ENCODE data around the gene AFF3. TPM values are rescaled to one million over a fixed set of nuclear protein-coding genes. Genes with fewer than 3 reads are reported as not detected.

The AFF3 gene
- total and polyA plus RNA-seq, 10 of the 15 experiments (the other 5 are each of a cell fraction or from before 2014, with no cell fraction given), result 0.26 to 5.5 (median 3.0) TPM

GRCh38 chr2:100178864-100179263 is 36.5 kb upstream of the AFF3 start (continued):
- no peak for TF ChIP-seq ZBTB33 (IDR thresholded peaks at IDR 0.05)

GRCh38 chr2:100178085-100178788 is 35.8 kb upstream of the AFF3 start:
- peak; percentile 5 for DNase-seq (ENCODE audit: low read depth, low spot score)
- 32% methylated on average over 8 of the region's 8 CpGs for WGBS (ENCODE audit: insufficient coverage, insufficient replicate concordance, low lambda C conversion rate, missing lambda C conversion rate)
- in situ Hi-C loops (cut with MboI), result no loop called here
- ChIA-PET CTCF (interaction anchor here (0.6 kb wide), 1 partner anchor 16 kb away, joined by 3 read pairs; no protein-coding TSS in a partner anchor), RAD21 (ENCODE audit: unreplicated experiment) (no interaction called here), POLR2A (no interaction called here), SMC1A (ENCODE audit: uncharacterized antibody, unreplicated experiment) (no interaction called here)
- no peaks in the 10 kb centered on the region for H4K20me1 ChIP-seq (ENCODE audit: control insufficient read depth, insufficient read depth)
- no peak overlapping the region for H3K27ac ChIP-seq (ENCODE audit: control insufficient read depth, insufficient read depth)
- H3K4me3 ChIP-seq, result no peak overlapping the region
- no peaks in the 10 kb centered on the region for H3K4me1 ChIP-seq (ENCODE audit: control insufficient read depth, insufficient read depth, low read length)
- BruUV-seq (replicated peaks), result no TSS peak
- no peaks in the 10 kb centered on the region for H3K36me3 ChIP-seq (ENCODE audit: control insufficient read depth in 2 of 2, insufficient read depth in 2 of 2, low read length in 1 of 2)
- H3K9me3 ChIP-seq (replicated peaks; ENCODE audit: control insufficient read depth, insufficient read depth, low read length), result no peaks in the 10 kb centered on the region; the same call in 2 of the 3 replicates
- peak; percentile 81 for ATAC-seq
- H3K9ac ChIP-seq (ENCODE audit: control insufficient read depth, insufficient read depth, low read length), result no peak overlapping the region
- 0 out of 4 replicates have a peak, but pooled peaks cover 0 to 2% of the 10 kb centered on the region in 2 experiments for H3K27me3 ChIP-seq (replicated peaks in 1 of 2; ENCODE audit: control insufficient read depth in 2 of 2, insufficient read depth in 2 of 2, low read length in 1 of 2)
- FAIRE-seq, result peak; percentile 92
- intact Hi-C loops (cut with micrococcal nuclease; ENCODE audit: unreplicated experiment), result loop anchor here (1.0 kb wide), 1 partner anchor 65 kb away; no protein-coding TSS in a partner anchor
- H3K79me2 ChIP-seq (ENCODE audit: control insufficient read depth, insufficient read depth, low read length), result no peaks in the 10 kb centered on the region
- no peak overlapping the region for H2AFZ ChIP-seq (ENCODE audit: control insufficient read depth, low read depth, low read length)
- no peak overlapping the region for H3K4me2 ChIP-seq (ENCODE audit: control insufficient read depth, insufficient read depth)
- peak in 2 of 3 experiments; percentile 34 to 52; a peak in 3 of 6 replicates for TF ChIP-seq CTCF (IDR thresholded peaks at IDR 0.05 in 2 of 3, conservative IDR thresholded peaks at IDR 0.05 in 1 of 3; ENCODE audit: control insufficient read depth in 2 of 3, extremely low read depth in 1 of 3, insufficient read depth in 1 of 3, low read depth in 3 of 3, low read length in 3 of 3)
- TF ChIP-seq JUNB (IDR thresholded peaks at IDR 0.05), result no peak
- no peak for TF ChIP-seq NFYA (IDR thresholded peaks at IDR 0.05; ENCODE audit: borderline replicate concordance, low read depth, low read length)
- TF ChIP-seq ZNF622 (IDR thresholded peaks at IDR 0.05), result no peak
- TF ChIP-seq ZBTB40 (IDR thresholded peaks at IDR 0.05; ENCODE audit: borderline replicate concordance), result no peak
- peak; percentile 62; the same call in 1 of the 3 replicates for TF ChIP-seq POU2F2 (IDR thresholded peaks at IDR 0.05; ENCODE audit: borderline replicate concordance, low read depth, low read length)
- TF ChIP-seq SMC3 (IDR thresholded peaks at IDR 0.05; ENCODE audit: borderline replicate concordance, low read length), result peak; percentile 31; the same call in 1 of the 2 replicates
- TF ChIP-seq E2F4 (IDR thresholded peaks at IDR 0.05; ENCODE audit: low read depth, low read length), result no peak
- TF ChIP-seq ATF2 (IDR thresholded peaks at IDR 0.05; ENCODE audit: low read length), result no peak

Data from GM12878 (cell line).